C4-2B (cell line): ENCODE data around the gene ZFYVE28.

Source experiments
- CTCF ChIP-seq: fragments of 450-650 bp; conservative IDR thresholded peaks from 2 replicates; pipeline ENCODE4 v1.5.1; 2017; ENCODE audit warnings: mild to moderate bottlenecking
- ZFX ChIP-seq: fragments of 450-650 bp; IDR thresholded peaks from 2 replicates; pipeline ENCODE4 v1.6.1; 2017

- TF ChIP-seq CTCF = no peak
- no peak for TF ChIP-seq ZFX
Observed at GRCh38 chr4:2451036-2451520, 32.6 kb upstream of the ZFYVE28 start.
